ENCODE data around the gene ARNT2.

Gene ARNT2

DNA sequence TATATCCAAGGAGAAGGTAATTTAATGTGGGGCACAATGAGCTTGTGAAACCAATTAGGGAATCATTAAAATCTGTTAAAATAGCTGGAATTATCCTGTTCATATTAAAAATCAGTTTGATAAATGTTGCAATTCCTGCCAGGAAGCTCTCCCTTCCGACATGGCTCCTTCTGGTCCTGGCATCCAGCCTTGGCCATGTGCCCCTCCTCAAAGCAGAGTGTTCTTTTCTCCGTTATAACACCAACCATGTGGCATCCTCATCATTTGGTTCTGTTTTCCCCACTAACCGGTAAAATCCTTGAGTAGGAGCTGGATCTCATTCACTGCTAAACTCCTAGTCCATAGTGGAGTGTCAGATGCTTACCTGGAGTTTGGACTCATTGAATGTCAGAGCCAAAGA is 127.2 kb downstream of the ARNT2 start:
- no peak for DNase-seq (ENCODE audit: low read depth)
- TF ChIP-seq, protein P1, sequence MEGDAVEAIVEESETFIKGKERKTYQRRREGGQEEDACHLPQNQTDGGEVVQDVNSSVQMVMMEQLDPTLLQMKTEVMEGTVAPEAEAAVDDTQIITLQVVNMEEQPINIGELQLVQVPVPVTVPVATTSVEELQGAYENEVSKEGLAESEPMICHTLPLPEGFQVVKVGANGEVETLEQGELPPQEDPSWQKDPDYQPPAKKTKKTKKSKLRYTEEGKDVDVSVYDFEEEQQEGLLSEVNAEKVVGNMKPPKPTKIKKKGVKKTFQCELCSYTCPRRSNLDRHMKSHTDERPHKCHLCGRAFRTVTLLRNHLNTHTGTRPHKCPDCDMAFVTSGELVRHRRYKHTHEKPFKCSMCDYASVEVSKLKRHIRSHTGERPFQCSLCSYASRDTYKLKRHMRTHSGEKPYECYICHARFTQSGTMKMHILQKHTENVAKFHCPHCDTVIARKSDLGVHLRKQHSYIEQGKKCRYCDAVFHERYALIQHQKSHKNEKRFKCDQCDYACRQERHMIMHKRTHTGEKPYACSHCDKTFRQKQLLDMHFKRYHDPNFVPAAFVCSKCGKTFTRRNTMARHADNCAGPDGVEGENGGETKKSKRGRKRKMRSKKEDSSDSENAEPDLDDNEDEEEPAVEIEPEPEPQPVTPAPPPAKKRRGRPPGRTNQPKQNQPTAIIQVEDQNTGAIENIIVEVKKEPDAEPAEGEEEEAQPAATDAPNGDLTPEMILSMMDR (conservative IDR thresholded peaks at IDR 0.05; ENCODE audit: low read length): no peak
- H3K4me3 ChIP-seq (ENCODE audit: low read length): no peak overlapping the region

DNA sequence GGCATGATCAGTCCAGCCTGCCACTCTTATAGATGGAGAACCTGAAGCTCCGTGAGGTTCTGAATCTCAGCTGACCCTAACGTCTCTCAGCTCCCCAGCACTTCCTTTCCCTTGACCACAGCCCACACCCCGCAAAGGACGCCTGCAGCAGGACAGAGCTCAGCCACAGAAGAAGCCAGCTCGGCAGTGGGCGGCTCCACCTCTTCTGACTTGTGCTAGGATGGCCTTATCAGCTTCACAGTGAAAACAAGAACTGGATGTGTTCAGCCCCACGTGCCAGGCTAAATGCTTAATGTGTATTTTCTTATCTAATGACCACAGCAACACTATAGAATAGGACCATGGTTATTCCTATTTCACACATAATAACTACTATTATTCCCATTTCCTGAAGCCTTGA is 127.6 kb downstream of the ARNT2 start:
- H3K4me3 ChIP-seq (ENCODE audit: low read length): no peak overlapping the region
- TF ChIP-seq, protein P1 (conservative IDR thresholded peaks at IDR 0.05; ENCODE audit: low read length): no peak
- DNase-seq (ENCODE audit: low read depth): no peak

- TF ChIP-seq, protein P1 (conservative IDR thresholded peaks at IDR 0.05; ENCODE audit: low read length): no peak
- H3K4me3 ChIP-seq (ENCODE audit: low read length): no peak overlapping the region
- DNase-seq (ENCODE audit: low read depth): peak; percentile 70
These were observed 129.7 kb downstream of the ARNT2 start for GRCh38 chr15:80533790-80534333.

GRCh38 chr15:80536231-80536630 is 132.0 kb downstream of the ARNT2 start:
- TF ChIP-seq, protein P1 (conservative IDR thresholded peaks at IDR 0.05; ENCODE audit: low read length): no peak
- DNase-seq (ENCODE audit: low read depth): no peak
- no peak overlapping the region for H3K4me3 ChIP-seq (ENCODE audit: low read length)

DNA sequence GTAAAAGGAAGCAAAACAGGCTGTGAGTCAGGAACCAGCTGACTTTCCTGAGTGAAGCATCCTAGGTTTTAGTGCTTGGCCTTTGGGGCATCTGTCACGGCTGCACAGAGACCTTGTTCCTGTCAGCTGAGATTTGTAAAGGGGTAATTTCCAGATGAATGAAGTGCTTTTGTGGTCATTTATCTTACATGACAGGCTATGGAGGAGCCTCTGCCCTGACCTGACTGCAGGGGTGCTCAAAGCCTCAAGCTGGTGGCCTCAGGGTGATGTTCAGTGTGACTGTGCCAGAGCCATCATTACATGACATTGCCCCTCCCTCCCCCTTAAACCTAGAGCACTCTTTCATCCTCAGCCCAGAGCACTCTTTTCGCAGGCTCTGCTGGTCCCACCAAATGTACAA is 132.5 kb downstream of the ARNT2 start:
- no peak overlapping the region for H3K4me3 ChIP-seq (ENCODE audit: low read length)
- TF ChIP-seq, protein P1 (conservative IDR thresholded peaks at IDR 0.05; ENCODE audit: low read length): no peak
- DNase-seq (ENCODE audit: low read depth): no peak

DNA sequence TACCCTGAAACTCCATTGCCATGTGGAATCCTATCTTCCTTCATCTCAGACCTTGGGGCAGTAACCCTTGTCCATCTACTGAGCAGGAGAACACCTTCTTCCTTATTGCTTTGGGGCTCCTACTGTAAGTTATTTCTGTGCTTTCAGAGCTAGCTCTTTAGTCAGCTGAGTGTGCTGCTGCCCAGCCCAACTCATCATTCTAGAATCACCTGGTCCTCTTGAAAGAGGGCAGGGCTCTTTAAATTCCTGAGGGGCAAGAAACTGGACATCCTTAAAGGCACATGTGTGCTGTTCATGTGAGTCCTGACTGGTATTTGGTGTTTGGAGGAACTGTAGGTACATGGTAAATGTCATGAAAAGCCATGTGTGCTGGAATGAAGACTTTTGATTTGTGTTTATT is 140.9 kb downstream of the ARNT2 start:
- no peak for DNase-seq (ENCODE audit: low read depth)

GRCh38 chr15:80547264-80547663 is 143.1 kb downstream of the ARNT2 start:
- no peak for DNase-seq (ENCODE audit: low read depth)
- H3K4me3 ChIP-seq (ENCODE audit: low read length): no peak overlapping the region
- TF ChIP-seq, protein P1 (conservative IDR thresholded peaks at IDR 0.05; ENCODE audit: low read length): no peak

More for the DNA sequence above, 140.9 kb downstream of the ARNT2 start:
- TF ChIP-seq, protein P1 (conservative IDR thresholded peaks at IDR 0.05; ENCODE audit: low read length): no peak
- H3K4me3 ChIP-seq (ENCODE audit: low read length): no peak overlapping the region
